Psoas muscle (tissue), 8 donors: Measurements from ENCODE around the gene CDKN2D. TPM values are rescaled to one million over a fixed set of nuclear protein-coding genes. Genes with fewer than 3 reads are reported as not detected.
A peak's percentile ranks its signal among the peaks of the same experiment; 100 is the strongest.

Source experiments
- ATAC-seq, 4 donors: fragments of 200-7000 bp; cut with Tn5 transposase; one replicate each; pipeline ENCODE4 v1.9.1; 2020; ENCODE audit warnings: moderate library complexity in 3 of 4, mild to moderate bottlenecking in 2 of 4
- DNase-seq, 2 donors: peaks; one replicate each; pipeline ENCODE4 v3.0.0-alpha.2; 2020
- H3K27ac ChIP-seq: fragments of 200-600 bp; one replicate; pipeline ENCODE4 v1.8.0; 2022
- H3K27me3 ChIP-seq, 3 donors: fragments of 200-600 bp in 1 of 3; one replicate each; pipeline versions ENCODE4 v1.6.1 to v1.8.0; 2013 to 2022; ENCODE audit warnings: low read length in 2 of 3, mild to moderate bottlenecking in 2 of 3, moderate library complexity in 1 of 3; ENCODE audit not compliant: insufficient read depth in 3 of 3
- H3K36me3 ChIP-seq, 2 donors: fragments of 200-600 bp in 1 of 2; one replicate each; pipeline versions ENCODE4 v1.6.1 to v1.8.0; 2013 to 2022; ENCODE audit warnings: low read depth in 1 of 2, mild to moderate bottlenecking in 1 of 2, moderate library complexity in 1 of 2; ENCODE audit not compliant: insufficient read depth in 1 of 2
- H3K4me1 ChIP-seq: fragments of 200-600 bp; one replicate; pipeline ENCODE4 v1.8.0; 2022
- H3K4me3 ChIP-seq: fragments of 200-600 bp; one replicate; pipeline ENCODE4 v1.8.0; 2022; ENCODE audit warnings: mild to moderate bottlenecking
- H3K9me3 ChIP-seq: fragments of 200-600 bp; one replicate; pipeline ENCODE4 v1.8.0; 2022
- WGBS, 3 donors: extraction: QIAGEN DNeasy Blood & Tissue Kit; methylation state at CpG; one replicate each; pipeline versions ENCODE4 v1.1.6 to v1.1.7; 2013; 5-methylcytosine and 5-hydroxymethylcytosine counted together
- intact Hi-C, 2 donors: fragments of 100-400 bp; cut with DNase I; formaldehyde crosslinking; loops; one replicate each; pipeline versions ENCODE4 v1.11.0 to v1.14.2; 2022
- polyA plus RNA-seq, 3 donors: library from polyadenylated mRNA; stranded (reverse); fragments of 200-250 nt; gene quantifications; one replicate each; pipeline ENCODE4 v1.2.3, GENCODE V29; 2013
- total RNA-seq, 4 donors: library from RNA; stranded (reverse); fragmentation: NEBNext Ultra II Directional in 2 of 4; extraction: Animal tissue kit (Norgen Biotek cat#: 25700) in 2 of 4; gene quantifications; one replicate each; pipeline versions ENCODE4 v1.2.1 to v1.2.4, GENCODE V29; 2021 to 2023
- TF ChIP-seq, protein P1 (sequence below): fragments of 200-600 bp; IDR thresholded peaks from one replicate; pipeline ENCODE4 v1.8.0; 2022; ENCODE audit warnings: antibody characterized with exemption
- donor health status: healthy with polysubstance abuse.
- donor health status: DM: no; HTN: no; CAD: no; lungs with moderate emphysema.
- donor health status: Bipolar disorder and iron deficiency.
- donor health status: healthy.
- donor health status: DM: yes; HTN: yes; CAD: no.
- donor health status: DM: no; HTN: no; CAD: no.
- donor health status: DM: no; HTN: no; CAD: no.
- donor health status: DM: yes; HTN: yes; CAD: no.

Gene CDKN2D
- total and polyA plus RNA-seq, 7 donors: 6.1 to 29.2 (median 13.1) TPM

DNA sequence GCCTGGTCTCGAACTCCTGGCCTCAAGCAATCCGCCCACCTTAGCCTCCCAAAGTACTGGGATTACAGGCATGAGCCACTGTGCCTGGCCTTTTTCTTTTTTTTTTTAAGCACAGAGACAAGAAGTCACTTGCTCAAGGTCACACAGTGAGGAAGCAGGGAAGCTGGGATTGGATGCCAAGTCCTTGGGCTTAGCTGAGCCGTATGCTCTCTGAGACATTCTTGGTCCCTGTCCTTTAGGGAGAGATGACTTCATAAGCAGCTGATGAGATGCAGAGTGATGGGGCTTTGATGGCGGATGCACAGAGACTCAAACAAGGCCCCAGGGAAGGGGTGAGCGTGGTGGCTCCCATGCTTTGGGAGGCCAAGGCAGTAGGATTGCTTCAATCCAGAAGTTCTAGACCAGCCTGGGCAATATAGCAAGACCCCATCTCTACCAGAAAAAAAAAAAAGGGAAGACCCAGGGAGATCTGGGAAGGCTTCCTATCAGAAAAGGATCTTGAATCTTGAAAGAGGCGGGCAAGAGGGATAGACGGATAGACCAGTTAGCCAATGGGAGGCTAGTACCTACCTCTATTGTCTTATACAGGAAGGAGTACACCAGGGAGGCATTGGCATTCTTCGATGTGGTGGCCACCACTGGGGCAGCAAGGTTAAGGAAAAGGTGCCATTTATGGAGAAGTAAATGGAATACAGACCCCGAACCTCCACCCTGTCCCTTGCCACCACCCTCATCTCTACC lies 14.4 kb upstream of the CDKN2D start:
- intact Hi-C loops: no loop called here
- ATAC-seq (no peak), DNase-seq (no peak)
- TF ChIP-seq, protein P1, sequence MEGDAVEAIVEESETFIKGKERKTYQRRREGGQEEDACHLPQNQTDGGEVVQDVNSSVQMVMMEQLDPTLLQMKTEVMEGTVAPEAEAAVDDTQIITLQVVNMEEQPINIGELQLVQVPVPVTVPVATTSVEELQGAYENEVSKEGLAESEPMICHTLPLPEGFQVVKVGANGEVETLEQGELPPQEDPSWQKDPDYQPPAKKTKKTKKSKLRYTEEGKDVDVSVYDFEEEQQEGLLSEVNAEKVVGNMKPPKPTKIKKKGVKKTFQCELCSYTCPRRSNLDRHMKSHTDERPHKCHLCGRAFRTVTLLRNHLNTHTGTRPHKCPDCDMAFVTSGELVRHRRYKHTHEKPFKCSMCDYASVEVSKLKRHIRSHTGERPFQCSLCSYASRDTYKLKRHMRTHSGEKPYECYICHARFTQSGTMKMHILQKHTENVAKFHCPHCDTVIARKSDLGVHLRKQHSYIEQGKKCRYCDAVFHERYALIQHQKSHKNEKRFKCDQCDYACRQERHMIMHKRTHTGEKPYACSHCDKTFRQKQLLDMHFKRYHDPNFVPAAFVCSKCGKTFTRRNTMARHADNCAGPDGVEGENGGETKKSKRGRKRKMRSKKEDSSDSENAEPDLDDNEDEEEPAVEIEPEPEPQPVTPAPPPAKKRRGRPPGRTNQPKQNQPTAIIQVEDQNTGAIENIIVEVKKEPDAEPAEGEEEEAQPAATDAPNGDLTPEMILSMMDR: no peak
- Histone ChIP-seq H3K36me3 (no peaks in the 10 kb centered on the region), H3K27ac (no peak overlapping the region), H3K4me1 (peaks cover 5% of the 10 kb centered on the region), H3K27me3 (peaks cover 0 to 13% (median 0%) of the 10 kb centered on the region in 3 donors), H3K4me3 (no peak overlapping the region), H3K9me3 (no peaks in the 10 kb centered on the region)
- WGBS, 3 donors: 81 to 91% (median 83%) methylated on average over 9 of the region's 9 CpGs

- intact Hi-C loops: no loop called here
- no peak for ATAC-seq
- peaks cover 0 to 3% (median 0%) of the 10 kb centered on the region in 3 donors for H3K27me3 ChIP-seq
- no peaks in the 10 kb centered on the region for H3K9me3 ChIP-seq
- H3K36me3 ChIP-seq: no peaks in the 10 kb centered on the region
- 87 to 90% (median 90%) methylated on average over 13 of the region's 13 CpGs for WGBS, 3 donors
- TF ChIP-seq, protein P1: no peak
- H3K4me3 ChIP-seq: no peak overlapping the region
- no peak overlapping the region for H3K27ac ChIP-seq
- no peak for DNase-seq
- H3K4me1 ChIP-seq: peaks cover 5% of the 10 kb centered on the region
These were observed 13.3 kb upstream of the CDKN2D start for GRCh38 chr19:10582091-10582490.

- Histone ChIP-seq H3K27ac (no peak overlapping the region), H3K36me3 (no peaks in the 10 kb centered on the region), H3K4me1 (peaks cover 5% of the 10 kb centered on the region), H3K27me3 (no peaks in the 10 kb centered on the region), H3K9me3 (no peaks in the 10 kb centered on the region), H3K4me3 (peak overlapping the region; percentile 52)
- intact Hi-C loops: loop anchor here (1.0 kb wide), 1 partner anchor 63 kb away; no protein-coding TSS in a partner anchor
- DNase-seq (peak; percentile 86 to 94), ATAC-seq (peak; percentile 94 to 98 (median 96))
- TF ChIP-seq, protein P1: peak; percentile 99
- WGBS, 3 donors: 14 to 21% (median 15%) methylated on average over 31 of the region's 31 CpGs
These were observed 12.3 kb upstream of the CDKN2D start for GRCh38 chr19:10580979-10581631.

DNA sequence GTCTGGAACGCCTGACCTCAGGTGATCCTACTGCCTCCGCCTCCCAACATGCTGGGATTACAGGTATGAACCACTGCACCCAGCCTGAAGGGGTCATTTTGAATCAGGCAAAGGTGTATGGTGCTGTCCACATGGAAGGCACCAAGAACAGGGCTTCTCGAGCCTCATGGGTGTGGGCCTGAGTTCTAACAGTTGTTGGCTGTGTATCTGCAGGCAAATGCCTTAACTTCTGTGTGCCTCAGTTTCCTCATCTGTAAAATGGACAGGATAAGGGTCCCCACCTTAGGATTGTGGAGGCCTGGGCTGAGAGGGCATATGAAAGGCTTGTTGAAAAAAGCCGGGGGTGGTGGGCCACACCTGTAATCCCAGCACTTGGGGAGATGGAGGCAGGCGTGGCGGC lies 9.2 kb upstream of the CDKN2D start:
- intact Hi-C loops: loop anchor here in 1 of 2 donors (10.0 kb wide), 1 partner anchor 173 kb away; the partner anchor contains the start of gene CDC37
- no peak overlapping the region for H3K4me3 ChIP-seq
- TF ChIP-seq, protein P1: no peak
- no peak for DNase-seq
- no peaks in the 10 kb centered on the region for H3K27me3 ChIP-seq
- no peak overlapping the region for H3K27ac ChIP-seq
- peaks cover 5% of the 10 kb centered on the region for H3K4me1 ChIP-seq
- no peak for ATAC-seq
- WGBS, 3 donors: 80 to 95% (median 81%) methylated on average over 6 of the region's 6 CpGs
- H3K36me3 ChIP-seq: no peaks in the 10 kb centered on the region
- no peaks in the 10 kb centered on the region for H3K9me3 ChIP-seq
